K562 (cell line): ENCODE measurements around the gene MGRN1. TPM values are rescaled to one million over a fixed set of nuclear protein-coding genes. Genes with fewer than 3 reads are reported as not detected.

Experiments used
- MED1 ChIP-seq: sonication (generic); formaldehyde crosslinking; IDR thresholded peaks from 2 replicates; pipeline ENCODE4 v1.8.1; 2023; ENCODE audit warnings: missing genetic modification reagents, borderline replicate concordance
- NFIX ChIP-seq: fragments of 250-450 bp; sonication (Bioruptor Pico); IDR thresholded peaks from 2 replicates; pipeline ENCODE4 v1.4.0; 2020; ENCODE audit warnings: low read depth, mild to moderate bottlenecking, moderate library complexity
- NFYB ChIP-seq: IDR thresholded peaks from 2 replicates; pipeline ENCODE4 v1.6.1; 2011; ENCODE audit warnings: mild to moderate bottlenecking, moderate library complexity; ENCODE audit not compliant: insufficient read length; ENCODE audit errors: extremely low read depth
- RFX7 ChIP-seq: fragments of 250-450 bp; sonication (Bioruptor Pico); IDR thresholded peaks from 2 replicates; pipeline ENCODE4 v1.5.1; 2021; ENCODE audit warnings: mild to moderate bottlenecking
- STAT5A ChIP-seq: IDR thresholded peaks from 2 replicates; pipeline ENCODE4 v1.6.1; 2012; ENCODE audit warnings: low read length, inconsistent platforms, borderline replicate concordance
- ZNF124 ChIP-seq: sonication (generic); formaldehyde crosslinking; IDR thresholded peaks from 2 replicates; pipeline ENCODE4 v1.8.1; 2022; ENCODE audit warnings: missing genetic modification reagents
- ZNF197 ChIP-seq: fragments of 200-800 bp; sonication (Bioruptor generic); IDR thresholded peaks from 2 replicates; pipeline ENCODE4 v1.6.1; 2016; ENCODE audit warnings: low read depth, missing genetic modification characterization, missing compliant biosample characterization
- ZNF384 ChIP-seq: IDR thresholded peaks from 2 replicates; pipeline ENCODE4 v1.6.1; 2012; ENCODE audit warnings: low read depth, low read length, improper control_type of control experiment
- ZNF584 ChIP-seq: fragments of 200-800 bp; sonication (Bioruptor generic); IDR thresholded peaks from 2 replicates; pipeline ENCODE4 v1.6.1; 2016; ENCODE audit warnings: low read depth, mild to moderate bottlenecking, missing genetic modification characterization, missing compliant biosample characterization
- ZNF668 ChIP-seq: fragments of 250-450 bp; sonication (Bioruptor Pico); IDR thresholded peaks from 2 replicates; pipeline ENCODE4 v1.8.0; 2022; ENCODE audit warnings: mild to moderate bottlenecking, inconsistent platforms
- polyA plus RNA-seq, 8 experiments: library from polyadenylated mRNA; depleted of rRNA in 4 of 8; stranded (reverse) in 5 of 8; unstranded in 3 of 8; fragments of >200 nt; fragmentation: Nextera tagmentation in 2 of 8; fragmentation: Illumina TruSeq in 1 of 8; extraction: Ambion mirVana in 2 of 8; extraction: Trizol in 1 of 8; gene quantifications; 2 replicates each; pipeline versions ENCODE4 v1.2.1 to v1.2.3, GENCODE V29; 2011 to 2014; ENCODE audit warnings: inconsistent platforms in 1 of 8, missing spikeins in 1 of 8
- total RNA-seq, 7 experiments: library from RNA; depleted of rRNA in 6 of 7; stranded (reverse); fragments of >200 nt in 6 of 7; fragmentation: Illumina TruSeq in 2 of 7; extraction: Trizol in 2 of 7; gene quantifications; 2 replicates each; pipeline versions ENCODE4 v1.2.1 to v1.2.3, GENCODE V29; 2011 to 2021; ENCODE audit warnings: low replicate concordance in 1 of 7
- TF ChIP-seq, protein P1 (sequence below): fragments of 450-650 bp; IDR thresholded peaks from 2 replicates; pipeline ENCODE4 v1.6.1; 2016; ENCODE audit warnings: antibody characterized with exemption
- TF ChIP-seq, protein P2 (sequence below): fragments of 250-450 bp; sonication (Bioruptor Pico); IDR thresholded peaks from 2 replicates; pipeline ENCODE4 v1.5.0; 2020; ENCODE audit warnings: mild to moderate bottlenecking
- TF ChIP-seq, protein P3 (sequence below): fragments of 150-350 bp; conservative IDR thresholded peaks from 2 replicates; pipeline ENCODE4 v1.6.1; 2014; ENCODE audit warnings: low read length
- TF ChIP-seq, protein P4 (sequence below): fragments of 450-650 bp; conservative IDR thresholded peaks from 2 replicates; pipeline ENCODE4 v1.6.1; 2016; ENCODE audit warnings: missing genetic modification characterization, low read depth, mild to moderate bottlenecking, missing compliant biosample characterization, moderate library complexity

Gene MGRN1
- total and polyA plus RNA-seq, 9 of the 15 experiments (the other 6 are each of a cell fraction or from before 2014, with no cell fraction given), result 0.15 to 37.9 (median 6.0) TPM

DNA sequence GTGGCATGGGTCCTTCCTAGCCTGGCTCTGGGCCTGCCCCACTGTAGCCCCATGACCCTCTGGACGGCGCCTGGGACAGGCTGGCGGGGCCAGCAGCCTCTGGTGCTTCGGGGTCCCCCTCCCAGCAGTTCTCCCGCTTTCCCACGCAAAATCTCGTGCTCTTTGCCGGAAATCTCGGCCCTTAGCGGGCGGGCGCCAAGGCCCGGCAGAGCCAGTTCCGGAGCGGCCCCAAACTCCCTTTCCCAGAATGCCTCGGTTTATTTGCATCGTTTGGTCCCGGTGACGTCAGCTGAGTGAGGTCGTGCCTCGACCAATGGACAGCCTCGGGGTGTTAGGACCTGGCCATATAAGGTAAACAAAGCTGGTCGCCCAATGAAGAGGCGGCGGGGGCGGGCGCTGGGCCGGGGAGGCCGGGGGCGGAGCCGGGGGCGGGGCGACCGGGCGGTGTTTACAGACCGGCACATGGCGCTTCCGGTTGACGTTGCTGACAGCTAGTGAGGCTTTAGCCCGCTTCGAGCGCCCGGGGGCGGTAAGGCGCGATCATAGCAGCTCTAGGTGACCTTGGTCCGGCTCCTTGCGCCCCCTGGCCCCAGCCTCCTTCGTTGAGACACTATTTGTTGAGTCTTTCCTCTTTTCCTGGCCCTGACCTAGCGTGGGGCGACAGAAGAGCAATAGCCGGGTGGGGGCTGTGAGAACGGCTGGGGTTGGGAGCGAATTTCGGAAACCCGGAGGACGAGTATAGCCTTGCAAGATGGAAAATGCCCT lies 8.4 kb upstream of the MGRN1 start (continued):
- TF ChIP-seq, protein P1, sequence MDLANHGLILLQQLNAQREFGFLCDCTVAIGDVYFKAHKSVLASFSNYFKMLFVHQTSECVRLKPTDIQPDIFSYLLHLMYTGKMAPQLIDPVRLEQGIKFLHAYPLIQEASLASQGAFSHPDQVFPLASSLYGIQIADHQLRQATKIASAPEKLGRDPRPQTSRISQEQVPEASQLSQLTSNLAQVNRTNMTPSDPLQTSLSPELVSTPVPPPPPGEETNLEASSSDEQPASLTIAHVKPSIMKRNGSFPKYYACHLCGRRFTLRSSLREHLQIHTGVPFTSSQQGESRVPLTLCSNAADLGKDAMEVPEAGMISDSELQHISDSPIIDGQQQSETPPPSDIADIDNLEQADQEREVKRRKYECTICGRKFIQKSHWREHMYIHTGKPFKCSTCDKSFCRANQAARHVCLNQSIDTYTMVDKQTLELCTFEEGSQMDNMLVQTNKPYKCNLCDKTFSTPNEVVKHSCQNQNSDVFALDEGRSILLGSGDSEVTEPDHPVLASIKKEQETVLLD, result no peak; the same call in 1 of the 2 replicates
- no peak for TF ChIP-seq ZNF668 (CRISPR knock-in tag)
- peak; percentile 94 for TF ChIP-seq ZNF584 (CRISPR knock-in tag)
- no peak for TF ChIP-seq MED1 (CRISPR knock-in tag)
- TF ChIP-seq ZNF124, result no peak
- peak; percentile 91 for TF ChIP-seq ZNF197 (CRISPR knock-in tag)
- TF ChIP-seq NFYB, result peak; percentile 91
- TF ChIP-seq, protein P2, sequence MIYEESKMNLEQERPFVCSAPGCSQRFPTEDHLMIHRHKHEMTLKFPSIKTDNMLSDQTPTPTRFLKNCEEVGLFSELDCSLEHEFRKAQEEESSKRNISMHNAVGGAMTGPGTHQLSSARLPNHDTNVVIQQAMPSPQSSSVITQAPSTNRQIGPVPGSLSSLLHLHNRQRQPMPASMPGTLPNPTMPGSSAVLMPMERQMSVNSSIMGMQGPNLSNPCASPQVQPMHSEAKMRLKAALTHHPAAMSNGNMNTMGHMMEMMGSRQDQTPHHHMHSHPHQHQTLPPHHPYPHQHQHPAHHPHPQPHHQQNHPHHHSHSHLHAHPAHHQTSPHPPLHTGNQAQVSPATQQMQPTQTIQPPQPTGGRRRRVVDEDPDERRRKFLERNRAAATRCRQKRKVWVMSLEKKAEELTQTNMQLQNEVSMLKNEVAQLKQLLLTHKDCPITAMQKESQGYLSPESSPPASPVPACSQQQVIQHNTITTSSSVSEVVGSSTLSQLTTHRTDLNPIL (CRISPR knock-in tag), result 0 out of 2 replicates have a peak, but pooled peaks have one; percentile 32
- TF ChIP-seq NFIX (CRISPR knock-in tag), result no peak
- TF ChIP-seq ZNF384, result no peak
- TF ChIP-seq RFX7, result no peak
- TF ChIP-seq, protein P3, sequence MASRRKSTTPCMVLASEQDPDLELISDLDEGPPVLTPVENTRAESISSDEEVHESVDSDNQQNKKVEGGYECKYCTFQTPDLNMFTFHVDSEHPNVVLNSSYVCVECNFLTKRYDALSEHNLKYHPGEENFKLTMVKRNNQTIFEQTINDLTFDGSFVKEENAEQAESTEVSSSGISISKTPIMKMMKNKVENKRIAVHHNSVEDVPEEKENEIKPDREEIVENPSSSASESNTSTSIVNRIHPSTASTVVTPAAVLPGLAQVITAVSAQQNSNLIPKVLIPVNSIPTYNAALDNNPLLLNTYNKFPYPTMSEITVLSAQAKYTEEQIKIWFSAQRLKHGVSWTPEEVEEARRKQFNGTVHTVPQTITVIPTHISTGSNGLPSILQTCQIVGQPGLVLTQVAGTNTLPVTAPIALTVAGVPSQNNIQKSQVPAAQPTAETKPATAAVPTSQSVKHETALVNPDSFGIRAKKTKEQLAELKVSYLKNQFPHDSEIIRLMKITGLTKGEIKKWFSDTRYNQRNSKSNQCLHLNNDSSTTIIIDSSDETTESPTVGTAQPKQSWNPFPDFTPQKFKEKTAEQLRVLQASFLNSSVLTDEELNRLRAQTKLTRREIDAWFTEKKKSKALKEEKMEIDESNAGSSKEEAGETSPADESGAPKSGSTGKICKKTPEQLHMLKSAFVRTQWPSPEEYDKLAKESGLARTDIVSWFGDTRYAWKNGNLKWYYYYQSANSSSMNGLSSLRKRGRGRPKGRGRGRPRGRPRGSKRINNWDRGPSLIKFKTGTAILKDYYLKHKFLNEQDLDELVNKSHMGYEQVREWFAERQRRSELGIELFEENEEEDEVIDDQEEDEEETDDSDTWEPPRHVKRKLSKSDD, result 0 out of 2 replicates have a peak, but pooled peaks have one; percentile 54
- TF ChIP-seq, protein P4, sequence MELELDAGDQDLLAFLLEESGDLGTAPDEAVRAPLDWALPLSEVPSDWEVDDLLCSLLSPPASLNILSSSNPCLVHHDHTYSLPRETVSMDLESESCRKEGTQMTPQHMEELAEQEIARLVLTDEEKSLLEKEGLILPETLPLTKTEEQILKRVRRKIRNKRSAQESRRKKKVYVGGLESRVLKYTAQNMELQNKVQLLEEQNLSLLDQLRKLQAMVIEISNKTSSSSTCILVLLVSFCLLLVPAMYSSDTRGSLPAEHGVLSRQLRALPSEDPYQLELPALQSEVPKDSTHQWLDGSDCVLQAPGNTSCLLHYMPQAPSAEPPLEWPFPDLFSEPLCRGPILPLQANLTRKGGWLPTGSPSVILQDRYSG (tag), result no peak; the same call in 1 of the 2 replicates
- TF ChIP-seq STAT5A, result no peak
